NB4 (cell line): ENCODE measurements around the gene GARIN5A.

Source experiments
- DNase-seq: peaks from one replicate; pipeline ENCODE4 v3.0.0; 2010; ENCODE audit warnings: low read depth
- H3K4me3 ChIP-seq: one replicate; pipeline ENCODE4 v1.5.1; 2011; ENCODE audit warnings: mild to moderate bottlenecking, low read depth, low read length, moderate library complexity
- MYC ChIP-seq: IDR thresholded peaks from 2 replicates; pipeline ENCODE4 v1.6.1; 2011; ENCODE audit warnings: low read depth, low read length
- POLR2A ChIP-seq: IDR thresholded peaks from 2 replicates; pipeline ENCODE4 v1.6.1; 2011; ENCODE audit warnings: mild to moderate bottlenecking; ENCODE audit not compliant: insufficient read length; ENCODE audit errors: extremely low read depth
- TF ChIP-seq, protein P1 (sequence below): IDR thresholded peaks from 2 replicates; pipeline ENCODE4 v1.6.1; 2011; ENCODE audit warnings: low read depth, low read length
- TF ChIP-seq, protein P2 (sequence below): IDR thresholded peaks from one replicate; pipeline ENCODE4 v1.5.1; 2012; ENCODE audit warnings: low read depth, low read length

GARIN5A gene

GRCh38 chr19:50453243-50453642 lies 23.4 kb downstream of the GARIN5A start:
- no peak overlapping the region for H3K4me3 ChIP-seq
- TF ChIP-seq POLR2A (no peak), MYC (no peak)
- TF ChIP-seq, protein P1, sequence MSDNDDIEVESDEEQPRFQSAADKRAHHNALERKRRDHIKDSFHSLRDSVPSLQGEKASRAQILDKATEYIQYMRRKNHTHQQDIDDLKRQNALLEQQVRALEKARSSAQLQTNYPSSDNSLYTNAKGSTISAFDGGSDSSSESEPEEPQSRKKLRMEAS: no peak
- TF ChIP-seq, protein P2, sequence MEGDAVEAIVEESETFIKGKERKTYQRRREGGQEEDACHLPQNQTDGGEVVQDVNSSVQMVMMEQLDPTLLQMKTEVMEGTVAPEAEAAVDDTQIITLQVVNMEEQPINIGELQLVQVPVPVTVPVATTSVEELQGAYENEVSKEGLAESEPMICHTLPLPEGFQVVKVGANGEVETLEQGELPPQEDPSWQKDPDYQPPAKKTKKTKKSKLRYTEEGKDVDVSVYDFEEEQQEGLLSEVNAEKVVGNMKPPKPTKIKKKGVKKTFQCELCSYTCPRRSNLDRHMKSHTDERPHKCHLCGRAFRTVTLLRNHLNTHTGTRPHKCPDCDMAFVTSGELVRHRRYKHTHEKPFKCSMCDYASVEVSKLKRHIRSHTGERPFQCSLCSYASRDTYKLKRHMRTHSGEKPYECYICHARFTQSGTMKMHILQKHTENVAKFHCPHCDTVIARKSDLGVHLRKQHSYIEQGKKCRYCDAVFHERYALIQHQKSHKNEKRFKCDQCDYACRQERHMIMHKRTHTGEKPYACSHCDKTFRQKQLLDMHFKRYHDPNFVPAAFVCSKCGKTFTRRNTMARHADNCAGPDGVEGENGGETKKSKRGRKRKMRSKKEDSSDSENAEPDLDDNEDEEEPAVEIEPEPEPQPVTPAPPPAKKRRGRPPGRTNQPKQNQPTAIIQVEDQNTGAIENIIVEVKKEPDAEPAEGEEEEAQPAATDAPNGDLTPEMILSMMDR: no peak
- no peak for DNase-seq

- TF ChIP-seq, protein P2: no peak
- TF ChIP-seq POLR2A: no peak
- no peak for TF ChIP-seq MYC
- TF ChIP-seq, protein P1: no peak
- H3K4me3 ChIP-seq: no peak overlapping the region
- no peak for DNase-seq
Measured at GRCh38 chr19:50451223-50451534, 25.5 kb downstream of the GARIN5A start.

- no peak for DNase-seq
- TF ChIP-seq MYC (no peak), POLR2A (no peak)
- TF ChIP-seq, protein P2: no peak
- TF ChIP-seq, protein P1: no peak
- H3K4me3 ChIP-seq: no peak overlapping the region
Measured at GRCh38 chr19:50450369-50451222, 26.1 kb downstream of the GARIN5A start.

- TF ChIP-seq, protein P1: 0 out of 2 replicates have a peak, but pooled peaks have one; percentile 7
- TF ChIP-seq POLR2A: no peak
- TF ChIP-seq, protein P2: no peak
- TF ChIP-seq MYC: no peak
- DNase-seq: no peak
- H3K4me3 ChIP-seq: no peak overlapping the region
Measured at GRCh38 chr19:50449236-50449899, 27.3 kb downstream of the GARIN5A start.

- DNase-seq: no peak
- H3K4me3 ChIP-seq: no peak overlapping the region
- TF ChIP-seq, protein P1: no peak
- no peak for TF ChIP-seq MYC
- TF ChIP-seq, protein P2: no peak
- no peak for TF ChIP-seq POLR2A
Measured at GRCh38 chr19:50447750-50448149, 28.9 kb downstream of the GARIN5A start.

- no peak overlapping the region for H3K4me3 ChIP-seq
- TF ChIP-seq, protein P2: no peak
- TF ChIP-seq POLR2A (no peak), MYC (no peak)
- TF ChIP-seq, protein P1: no peak
- no peak for DNase-seq
Measured at GRCh38 chr19:50447053-50447452, 29.6 kb downstream of the GARIN5A start.
